Trophoblast cell (in vitro differentiated cells and primary cell): ENCODE results near the gene NELFB.

ENCODE experiments used
- DNase-seq, 2 donors: peaks; one replicate each; pipeline ENCODE4 v3.0.0-alpha.2; 2016
- H2AFZ ChIP-seq: 2 replicates; pipeline ENCODE4 v1.6.1; 2013; ENCODE audit warnings: low read length, moderate library complexity, mild to moderate bottlenecking; ENCODE audit not compliant: insufficient read depth, poor library complexity
- H2AK5ac ChIP-seq: 2 replicates; pipeline ENCODE4 v1.6.1; 2013; ENCODE audit warnings: mild to moderate bottlenecking, low read length
- H2BK120ac ChIP-seq: 2 replicates; pipeline ENCODE4 v1.6.1; 2013; ENCODE audit warnings: low read length, mild to moderate bottlenecking, moderate library complexity; ENCODE audit not compliant: insufficient read depth, poor library complexity
- H2BK12ac ChIP-seq: 2 replicates; pipeline ENCODE4 v1.6.1; 2013; ENCODE audit warnings: mild to moderate bottlenecking, low read length, moderate library complexity
- H2BK5ac ChIP-seq: 2 replicates; pipeline ENCODE4 v1.6.1; 2013; ENCODE audit warnings: low read length, low read depth, moderate library complexity, mild to moderate bottlenecking; ENCODE audit not compliant: poor library complexity
- H3K14ac ChIP-seq: 2 replicates; pipeline ENCODE4 v1.6.1; 2013; ENCODE audit warnings: mild to moderate bottlenecking, low read length
- H3K18ac ChIP-seq: 2 replicates; pipeline ENCODE4 v1.6.1; 2013; ENCODE audit warnings: mild to moderate bottlenecking, low read length
- H3K23ac ChIP-seq: 2 replicates; pipeline ENCODE4 v1.6.1; 2013; ENCODE audit warnings: low read length
- H3K27ac ChIP-seq: 2 replicates; pipeline ENCODE4 v1.5.1; 2013; ENCODE audit warnings: low read depth, mild to moderate bottlenecking, inconsistent platforms, low read length, moderate library complexity
- H3K27me3 ChIP-seq: 2 replicates; pipeline ENCODE4 v1.6.1; 2013; ENCODE audit warnings: inconsistent platforms, mild to moderate bottlenecking, low read length, moderate library complexity; ENCODE audit not compliant: insufficient read depth
- H3K36me3 ChIP-seq, 2 experiments: 1 replicate in 1 of 2; 2 replicates in 1 of 2; pipeline ENCODE4 v1.6.1; 2013; ENCODE audit warnings: low read length in 2 of 2, mild to moderate bottlenecking in 2 of 2, moderate library complexity in 1 of 2; ENCODE audit not compliant: insufficient read depth in 2 of 2, control insufficient read depth in 1 of 2
- H3K4ac ChIP-seq: 2 replicates; pipeline ENCODE4 v1.6.1; 2013; ENCODE audit warnings: low read depth, mild to moderate bottlenecking, low read length, moderate library complexity
- H3K4me1 ChIP-seq, 2 experiments: 1 replicate in 1 of 2; 2 replicates in 1 of 2; pipeline ENCODE4 v1.6.1; 2013; ENCODE audit warnings: low read length in 2 of 2, mild to moderate bottlenecking in 2 of 2, moderate library complexity in 1 of 2; ENCODE audit not compliant: insufficient read depth in 2 of 2, control insufficient read depth in 1 of 2
- H3K4me2 ChIP-seq: 2 replicates; pipeline ENCODE4 v1.6.1; 2013; ENCODE audit warnings: inconsistent platforms, mild to moderate bottlenecking, low read length, moderate library complexity
- H3K4me3 ChIP-seq: 2 replicates; pipeline ENCODE4 v1.5.1; 2013; ENCODE audit warnings: mild to moderate bottlenecking, low read depth, low read length, inconsistent platforms
- H3K79me1 ChIP-seq: one replicate; pipeline ENCODE4 v1.6.1; 2013; ENCODE audit warnings: low read length
- H3K79me2 ChIP-seq: 2 replicates; pipeline ENCODE4 v1.6.1; 2013; ENCODE audit warnings: low read length, mild to moderate bottlenecking; ENCODE audit not compliant: control insufficient read depth, insufficient read depth, poor library complexity
- H3K9ac ChIP-seq: 2 replicates; pipeline ENCODE4 v1.6.1; 2013; ENCODE audit warnings: mild to moderate bottlenecking, low read length
- H3K9me3 ChIP-seq: 2 replicates; pipeline ENCODE4 v1.6.1; 2013; ENCODE audit warnings: low read depth, mild to moderate bottlenecking, control low read depth, inconsistent platforms, low read length; ENCODE audit not compliant: insufficient read depth
- H4K12ac ChIP-seq: 2 replicates; pipeline ENCODE4 v1.6.1; 2013; ENCODE audit warnings: low read depth, mild to moderate bottlenecking, low read length, moderate library complexity
- H4K8ac ChIP-seq: 2 replicates; pipeline ENCODE4 v1.6.1; 2013; ENCODE audit warnings: low read depth, mild to moderate bottlenecking, low read length, moderate library complexity
- H4K91ac ChIP-seq: one replicate; pipeline ENCODE4 v1.6.1; 2013; ENCODE audit warnings: low read depth, mild to moderate bottlenecking, low read length, moderate library complexity
- WGBS: extraction: QIAGEN DNeasy Blood & Tissue Kit; methylation state at CpG from one replicate; pipeline ENCODE4 v1.1.7; 2013; ENCODE audit warnings: missing lambda C conversion rate; ENCODE audit not compliant: insufficient read length, insufficient coverage; ENCODE audit errors: extremely low coverage; 5-methylcytosine and 5-hydroxymethylcytosine counted together

NELFB gene

GRCh38 chr9:137223078-137223970, 31.8 kb upstream of the NELFB start:
- peak; percentile 98 for DNase-seq
- H4K8ac ChIP-seq, result peak overlapping the region; percentile 91
- peaks cover 0 to 3% of the 10 kb centered on the region in 2 experiments for H3K36me3 ChIP-seq
- peaks cover 2% of the 10 kb centered on the region for H3K79me2 ChIP-seq
- H3K4me1 ChIP-seq, result peaks cover 22 to 30% of the 10 kb centered on the region in 2 experiments
- no CpG with 5 or more reads among the region's 63 CpGs for WGBS
- peak overlapping the region; percentile 94 for H3K4me2 ChIP-seq
- peak overlapping the region; percentile 39 for H2BK120ac ChIP-seq
- peak overlapping the region; percentile 90 for H3K4ac ChIP-seq
- peak overlapping the region; percentile 76 for H2AFZ ChIP-seq
- peak overlapping the region; percentile 79 for H3K4me3 ChIP-seq
- peak overlapping the region; percentile 65 for H4K12ac ChIP-seq
- H3K27me3 ChIP-seq, result no peaks in the 10 kb centered on the region
- no peak overlapping the region for H2BK12ac ChIP-seq
- peak overlapping the region; percentile 94 for H3K18ac ChIP-seq
- peaks cover 8% of the 10 kb centered on the region for H3K79me1 ChIP-seq
- peak overlapping the region; percentile 18 for H2BK5ac ChIP-seq
- peaks cover 2% of the 10 kb centered on the region for H3K9me3 ChIP-seq
- peak overlapping the region; percentile 8 for H2AK5ac ChIP-seq
- no peak overlapping the region for H3K23ac ChIP-seq
- H3K14ac ChIP-seq, result peak overlapping the region; percentile 62
- H3K27ac ChIP-seq, result peak overlapping the region; percentile 24
- peak overlapping the region; percentile 93 for H4K91ac ChIP-seq
- peak overlapping the region; percentile 96 for H3K9ac ChIP-seq

- Histone ChIP-seq H3K27ac (no peak within 1 kb of the TSS), H2BK12ac (no peak within 1 kb of the TSS), H3K18ac (no peak within 1 kb of the TSS), H4K8ac (peak within 1 kb of the TSS; percentile 91), H3K9ac (no peak within 1 kb of the TSS), H3K23ac (no peak within 1 kb of the TSS), H2BK120ac (no peak within 1 kb of the TSS), H2AFZ (no peak within 1 kb of the TSS), H3K4ac (peak within 1 kb of the TSS; percentile 90), H3K79me1 (peaks cover 8% of the 10 kb centered on the region), H3K4me3 (peak within 1 kb of the TSS; percentile 79), H3K79me2 (peaks cover 2% of the 10 kb centered on the region), H2BK5ac (no peak within 1 kb of the TSS), H3K14ac (no peak within 1 kb of the TSS), H3K4me2 (peak within 1 kb of the TSS; percentile 94), H4K91ac (no peak within 1 kb of the TSS), H3K27me3 (no peaks in the 10 kb centered on the region), H3K4me1 (peaks cover 20 to 30% of the 10 kb centered on the region in 2 experiments), H4K12ac (peak within 1 kb of the TSS; percentile 65), H3K9me3 (peaks cover 3% of the 10 kb centered on the region), H3K36me3 (no peaks in the 10 kb centered on the region), H2AK5ac (peak within 1 kb of the TSS; percentile 8)
- no peak for DNase-seq
- WGBS, result no CpG with 5 or more reads among the region's 23 CpGs
These were observed 30.1 kb upstream of the NELFB start, which contains the start of gene CYSRT1 for GRCh38 chr9:137224830-137225694. TSS of gene CYSRT1 (plus strand) at chr9:137225174. CDS start at chr9:137225622, 448 bp downstream.

- no CpG with 5 or more reads among the region's 21 CpGs for WGBS
- Histone ChIP-seq H3K4ac (no peak overlapping the region), H4K12ac (no peak overlapping the region), H3K9ac (no peak overlapping the region), H3K14ac (no peak overlapping the region), H3K4me1 (peaks cover 20 to 30% of the 10 kb centered on the region in 2 experiments), H2AFZ (no peak overlapping the region), H3K27ac (no peak overlapping the region), H3K79me1 (peaks cover 8% of the 10 kb centered on the region), H2BK12ac (no peak overlapping the region), H4K8ac (no peak overlapping the region), H3K4me3 (no peak overlapping the region), H4K91ac (no peak overlapping the region), H3K18ac (no peak overlapping the region), H3K79me2 (peaks cover 2% of the 10 kb centered on the region), H3K4me2 (no peak overlapping the region), H2AK5ac (no peak overlapping the region), H2BK120ac (no peak overlapping the region), H3K27me3 (no peaks in the 10 kb centered on the region), H2BK5ac (no peak overlapping the region), H3K23ac (no peak overlapping the region), H3K36me3 (no peaks in the 10 kb centered on the region), H3K9me3 (peaks cover 3% of the 10 kb centered on the region)
- DNase-seq, result no peak
These were observed 29.3 kb upstream of the NELFB start for GRCh38 chr9:137225699-137226331.
